ENCODE results near the gene VAV2. TPM values are rescaled to one million over a fixed set of nuclear protein-coding genes. Genes with fewer than 3 reads are reported as not detected.
A peak's percentile ranks its signal among the peaks of the same experiment; 100 is the strongest.
"Not testable (repeated sequence)": the region's sequence is repeated elsewhere in the genome, so short reads cannot be mapped to it uniquely, and the experiment has no call there.

The VAV2 gene
- polyA plus RNA-seq, 12 donors = 12.0 to 16.6 (median 15.0) TPM; not detected in 1

- DNase-seq = no peak
Measured at GRCh38 chr9:133998915-133999595, 6.9 kb upstream of the VAV2 start.

DNA sequence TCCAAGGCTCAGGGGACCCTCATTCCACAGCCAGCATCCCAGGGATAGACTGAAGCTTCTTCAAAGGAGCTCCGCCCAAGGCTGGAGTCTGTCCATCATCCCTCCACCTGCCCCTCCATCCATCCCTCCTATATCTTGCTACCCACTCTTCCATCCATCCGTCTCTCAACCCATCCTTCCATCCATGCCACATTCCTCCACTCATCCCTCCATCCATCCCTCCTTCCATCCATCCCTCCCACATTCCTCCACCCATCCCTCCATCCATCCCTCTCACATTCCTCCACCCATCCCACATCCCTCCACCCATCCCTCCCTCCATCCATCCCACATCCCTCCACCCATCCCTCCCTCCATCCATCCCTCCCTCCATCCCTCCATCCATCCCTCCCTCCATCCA, 5.5 kb upstream of the VAV2 start:
- DNase-seq = no peak

- DNase-seq = no peak
Measured at GRCh38 chr9:133996531-133997520, 4.7 kb upstream of the VAV2 start.

GRCh38 chr9:133995012-133995896, 3.1 kb upstream of the VAV2 start:
- no peak for DNase-seq

DNA sequence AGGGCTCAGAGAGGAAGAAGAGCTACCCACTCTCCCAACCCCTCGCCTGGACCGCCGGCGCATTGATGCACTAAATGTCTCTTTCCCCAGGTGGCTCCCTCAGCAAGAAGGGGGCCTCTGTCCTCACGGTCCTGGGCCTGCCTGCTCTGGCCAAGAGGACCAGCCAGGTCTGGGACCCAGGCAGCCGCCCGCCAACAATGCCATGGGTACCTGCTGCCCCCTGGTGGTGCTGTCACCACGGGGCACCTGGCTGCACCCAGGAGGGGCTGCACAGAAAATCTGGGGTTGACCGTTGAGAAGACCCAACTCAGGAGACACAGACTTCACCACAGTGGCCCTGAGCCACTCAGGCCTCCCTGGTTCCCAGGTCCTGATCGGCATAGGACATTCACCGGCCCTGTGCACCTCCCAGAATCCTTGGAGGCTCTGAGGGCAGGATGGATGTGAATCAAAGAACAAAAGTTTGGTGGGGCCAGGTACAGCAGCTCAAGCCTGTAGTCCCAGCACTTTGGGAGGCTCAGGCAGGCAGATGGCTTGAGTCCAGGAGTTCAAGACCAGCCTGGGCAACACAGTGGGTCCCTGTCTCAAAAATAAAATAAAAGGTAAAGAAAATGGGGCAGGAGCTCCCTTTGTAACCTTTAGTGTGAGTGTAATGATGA, 2.4 kb upstream of the VAV2 start:
- peak; percentile 78 for DNase-seq

- no peak for DNase-seq
Measured at GRCh38 chr9:133993635-133994253, 1.6 kb upstream of the VAV2 start.

DNA sequence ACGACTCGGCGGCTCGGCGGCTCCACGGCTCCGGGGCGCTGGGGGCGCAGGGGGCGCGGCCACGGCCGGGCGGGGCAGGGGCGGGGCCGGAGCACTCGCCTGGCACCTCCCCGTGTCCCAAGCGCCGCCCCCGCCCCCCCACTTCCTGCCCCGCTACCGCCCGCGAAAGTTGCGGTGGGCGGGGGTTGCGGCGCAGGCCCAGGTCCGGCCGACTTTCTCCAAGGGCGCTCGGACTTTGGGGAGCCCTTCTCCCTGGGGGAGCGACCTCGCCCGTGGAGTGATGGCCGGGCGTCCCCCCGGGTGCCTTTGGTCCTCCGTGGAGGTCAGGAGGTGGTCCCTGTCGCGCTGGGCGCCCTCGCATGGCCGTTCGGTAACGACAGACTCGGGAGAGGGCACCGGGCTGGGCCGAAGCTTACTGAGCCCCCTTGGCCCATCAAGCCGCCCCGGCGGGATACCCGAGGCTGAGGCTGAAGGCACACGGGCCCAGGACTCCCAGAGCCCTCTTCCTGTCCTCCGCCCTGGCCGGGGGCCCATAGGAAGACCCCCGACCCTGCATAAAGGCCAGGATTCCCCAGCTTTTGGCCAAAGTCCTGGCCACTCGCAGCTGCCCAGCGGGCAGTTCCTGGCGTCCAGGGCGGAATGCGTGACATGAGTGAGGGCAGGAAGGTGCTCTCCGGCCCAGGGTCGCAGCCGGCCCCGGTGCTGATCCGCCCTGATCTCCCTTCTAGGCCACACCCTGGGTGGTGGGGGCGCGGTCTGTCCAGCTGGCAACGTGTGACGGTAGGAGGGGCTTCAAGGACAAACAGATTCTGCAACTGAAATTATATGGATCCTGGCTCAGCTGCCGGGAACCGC, 883 bp upstream of the VAV2 start:
- DNase-seq = peak; percentile 87

GRCh38 chr9:133991214-133991921, 756 bp downstream of the VAV2 start:
- no peak for DNase-seq

- no peak for DNase-seq
Measured at GRCh38 chr9:133990366-133991213, 1.5 kb downstream of the VAV2 start.

DNA sequence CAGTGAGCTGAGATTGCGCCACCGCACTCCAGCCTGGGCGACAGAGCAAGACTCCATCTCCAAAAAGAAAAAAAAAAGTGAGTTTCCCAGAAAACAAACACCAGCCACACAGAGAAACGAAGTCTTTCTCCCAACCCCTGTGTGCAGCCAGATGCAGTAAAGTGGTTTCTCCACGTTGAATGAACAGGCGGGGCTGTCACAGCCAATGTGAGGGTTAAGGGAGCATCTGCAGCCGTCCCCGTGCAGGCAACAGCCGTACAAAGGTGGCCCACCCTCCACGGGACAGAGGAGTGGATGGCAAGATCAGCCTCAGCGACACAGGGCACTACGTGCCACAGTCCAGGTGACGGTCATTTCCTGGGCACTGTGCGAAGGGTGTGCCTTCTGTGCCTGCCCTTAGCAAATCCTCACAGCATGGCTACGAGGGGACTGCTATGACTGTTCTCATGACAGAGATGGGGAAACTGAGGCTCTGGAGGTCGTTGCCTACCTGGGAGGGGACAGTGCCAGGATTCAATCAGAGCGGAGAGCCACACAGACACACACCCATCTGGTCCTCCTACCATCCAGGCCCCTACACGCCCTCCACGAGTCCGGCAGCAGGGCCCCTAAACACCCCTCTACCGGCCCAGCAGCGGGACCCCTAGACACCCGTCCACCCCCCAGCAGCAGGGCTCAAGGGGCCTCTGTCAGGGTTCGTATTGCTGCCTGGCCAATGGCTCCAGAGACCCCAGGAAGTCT, 2.3 kb downstream of the VAV2 start:
- no peak for DNase-seq

DNA sequence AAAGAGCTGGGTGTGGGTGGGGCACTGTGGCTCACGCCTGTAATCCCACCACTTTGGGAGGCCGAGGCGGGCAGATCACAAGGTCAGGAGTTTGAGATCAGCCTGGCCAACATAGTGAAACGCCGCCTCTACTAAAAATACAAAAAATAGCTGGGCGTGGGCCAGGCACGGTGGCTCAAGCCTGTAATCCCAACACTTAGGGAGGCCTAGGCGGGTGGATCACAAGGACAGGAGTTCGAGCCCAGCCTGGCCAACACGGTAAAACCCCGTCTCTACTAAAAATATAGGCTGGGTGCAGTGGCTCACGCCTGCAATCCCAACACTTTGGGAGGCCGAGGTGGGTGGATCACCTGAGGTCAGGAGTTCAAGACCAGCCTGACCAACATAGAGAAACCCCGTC, 3.4 kb downstream of the VAV2 start:
- not testable (repeated sequence) for DNase-seq

- DNase-seq = no peak
Measured at GRCh38 chr9:133987946-133988665, 4.0 kb downstream of the VAV2 start.

DNA sequence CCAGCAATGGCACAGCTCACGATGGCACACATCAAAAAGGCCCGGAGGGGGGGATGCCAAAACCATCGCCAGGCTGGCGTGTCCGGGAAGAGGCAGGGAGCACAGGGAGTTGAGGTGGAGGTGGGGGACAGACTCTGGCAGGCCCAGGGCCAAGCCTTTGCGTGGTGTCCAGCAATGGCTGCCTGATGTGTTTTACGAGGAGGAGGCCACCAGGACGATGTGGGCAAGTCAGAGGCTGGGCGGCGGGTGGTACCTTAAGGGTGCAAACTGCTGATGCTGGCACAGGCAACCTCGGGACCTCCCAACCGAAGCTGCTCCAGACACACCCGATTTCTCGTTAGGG, 4.7 kb downstream of the VAV2 start:
- no peak for DNase-seq

DNA sequence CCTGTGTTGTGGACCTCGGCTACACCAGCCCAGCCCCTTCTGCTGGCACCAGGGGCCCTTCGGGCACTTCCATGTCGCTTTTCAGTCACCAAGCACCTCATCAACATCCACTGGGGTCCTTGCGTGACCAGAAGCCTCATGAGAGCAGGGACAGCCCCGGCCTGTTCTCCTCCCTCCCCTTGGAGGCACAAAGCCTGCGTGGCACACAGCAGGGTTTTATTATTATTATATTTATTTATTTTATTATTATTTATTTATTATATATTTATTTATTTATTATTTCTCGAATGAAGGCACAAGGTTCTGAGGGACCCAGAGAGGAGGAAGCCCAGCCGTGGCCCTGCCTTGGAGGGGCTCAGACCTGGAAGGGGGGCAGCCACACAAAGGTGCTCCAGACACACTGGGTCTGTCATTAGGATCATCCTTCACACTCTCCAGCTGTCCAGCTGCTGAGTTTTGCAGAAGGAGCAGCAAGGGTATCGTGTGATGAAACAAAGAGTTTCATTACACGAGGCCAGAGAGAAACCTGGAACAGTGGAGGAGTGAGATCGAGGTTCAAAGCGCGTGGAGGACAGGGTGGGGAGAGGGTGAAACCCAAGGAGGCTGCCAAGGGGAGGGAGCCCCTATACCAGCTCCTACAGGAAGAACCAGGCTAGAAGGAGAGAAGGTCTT, 5.2 kb downstream of the VAV2 start:
- no peak for DNase-seq

DNA sequence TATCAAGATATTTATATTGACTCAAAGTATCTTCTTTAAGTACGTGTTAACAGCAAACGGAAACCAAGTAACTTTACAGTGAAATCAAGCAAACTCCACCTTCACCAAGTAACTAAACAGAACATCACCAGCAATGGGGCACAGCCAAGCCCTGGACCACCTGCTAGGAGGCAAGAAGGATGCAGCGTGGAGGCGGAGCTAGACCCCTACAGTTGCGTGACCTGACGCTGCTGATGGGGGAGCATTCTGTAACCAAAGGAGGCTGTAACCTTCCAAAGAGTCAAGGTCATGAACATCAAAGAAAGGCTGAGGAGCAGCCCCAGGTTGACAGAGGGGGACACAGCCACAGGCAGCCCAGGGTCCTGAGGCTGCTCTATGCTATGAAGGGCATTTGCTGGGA, 6.1 kb downstream of the VAV2 start:
- DNase-seq = no peak

GRCh38 chr9:133982971-133983720, 9.0 kb downstream of the VAV2 start:
- DNase-seq = no peak
